CD4-positive, CD25-positive, alpha-beta regulatory T cell (primary cell): Measurements from ENCODE around the gene PALD1. TPM values are rescaled to one million over a fixed set of nuclear protein-coding genes. Genes with fewer than 3 reads are reported as not detected.

Source experiments
- ATAC-seq, 2 donors: fragments of 150-1000 bp; cut with Tn5 transposase; one replicate each; pipeline ENCODE4 v1.10.0; 2021; ENCODE audit warnings: low read depth in 2 of 2, moderate number of reproducible peaks in 2 of 2, moderate library complexity in 1 of 2
- DNase-seq, 3 donors: peaks; one replicate each; pipeline versions ENCODE4 v3.0.0 to v3.0.0-alpha.2; 2012 to 2022; ENCODE audit warnings: mixed read lengths in 1 of 3
- H3K27ac ChIP-seq: one replicate; pipeline ENCODE4 v1.7.0; 2013; ENCODE audit warnings: mild to moderate bottlenecking, low read length; ENCODE audit not compliant: insufficient read depth, poor library complexity, severe bottlenecking
- H3K27me3 ChIP-seq: one replicate; pipeline ENCODE4 v1.7.0; 2013; ENCODE audit warnings: low read length; ENCODE audit not compliant: control insufficient read depth, insufficient read depth
- H3K36me3 ChIP-seq: one replicate; pipeline ENCODE4 v1.7.0; 2013; ENCODE audit warnings: mild to moderate bottlenecking, low read length, moderate library complexity; ENCODE audit not compliant: control insufficient read depth, insufficient read depth
- H3K4me1 ChIP-seq: 2 replicates; pipeline ENCODE4 v1.7.0; 2013; ENCODE audit warnings: mild to moderate bottlenecking, low read length; ENCODE audit not compliant: insufficient read depth, control insufficient read depth, poor library complexity, severe bottlenecking
- H3K4me3 ChIP-seq: one replicate; pipeline ENCODE4 v1.7.0; 2013; ENCODE audit warnings: low read depth, mild to moderate bottlenecking, low read length, moderate library complexity
- H3K9me3 ChIP-seq, 2 experiments: 1 replicate in 1 of 2; 2 replicates in 1 of 2; pipeline ENCODE4 v1.7.0; 2013; ENCODE audit warnings: low read length in 2 of 2, mild to moderate bottlenecking in 1 of 2, moderate library complexity in 1 of 2; ENCODE audit not compliant: control insufficient read depth in 2 of 2
- H3K27ac Mint-ChIP-seq, 3 donors: one replicate each; pipeline ENCODE4 v1.8.0; 2020 to 2022; ENCODE audit warnings: mild to moderate bottlenecking in 3 of 3, mixed read lengths in 3 of 3, moderate library complexity in 2 of 3
- H3K27me3 Mint-ChIP-seq: one replicate; pipeline ENCODE4 v1.8.0; 2022; ENCODE audit warnings: mild to moderate bottlenecking, mixed read lengths
- H3K36me3 Mint-ChIP-seq: one replicate; pipeline ENCODE4 v1.8.0; 2020; ENCODE audit warnings: mixed read lengths
- H3K4me1 Mint-ChIP-seq, 4 donors: one replicate each; pipeline ENCODE4 v1.8.0; 2020 to 2022; ENCODE audit warnings: mixed read lengths in 4 of 4, mild to moderate bottlenecking in 1 of 4
- H3K4me3 Mint-ChIP-seq, 4 donors: one replicate each; pipeline ENCODE4 v1.8.0; 2020 to 2022; ENCODE audit warnings: mild to moderate bottlenecking in 4 of 4, mixed read lengths in 4 of 4, moderate library complexity in 3 of 4
- H3K9me3 Mint-ChIP-seq, 7 donors: one replicate each; pipeline ENCODE4 v1.8.0; 2020 to 2022; ENCODE audit warnings: mixed read lengths in 7 of 7, mild to moderate bottlenecking in 3 of 7, moderate library complexity in 2 of 7
- polyA plus RNA-seq, 4 donors: library from polyadenylated mRNA; unstranded; fragments of 300-500 nt; fragmentation: Illumina TruSeq; gene quantifications; one replicate each; pipeline ENCODE4 v1.2.3, GENCODE V29; 2021
- total RNA-seq: library from RNA; stranded (reverse); gene quantifications from one replicate; pipeline ENCODE4 v1.2.3, GENCODE V29; 2022

Gene PALD1
- total and polyA plus RNA-seq, 5 donors from 2014 or later = not detected

DNA sequence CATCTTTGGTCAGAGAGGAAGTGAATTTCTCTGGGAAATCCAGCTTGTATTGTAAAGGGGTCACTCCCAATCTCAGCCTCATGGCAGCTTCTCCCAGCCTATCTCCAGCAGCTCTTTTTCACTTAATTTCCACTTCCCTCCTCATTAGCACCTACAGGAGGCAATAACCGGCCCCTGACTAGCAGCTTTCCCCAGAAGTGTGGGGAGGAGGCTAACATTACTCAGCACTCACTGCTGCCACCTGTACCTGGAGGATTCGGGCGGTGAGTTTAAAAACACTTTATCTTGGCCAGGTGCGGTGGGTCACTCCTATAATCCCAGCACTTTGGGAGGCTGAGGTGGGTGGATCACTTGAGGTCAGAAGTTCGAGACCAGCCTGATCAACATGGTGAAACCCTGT is 40.8 kb upstream of the PALD1 start:
- Histone ChIP-seq H3K27ac (no peak overlapping the region), H3K4me1 (peaks cover 30% of the 10 kb centered on the region), H3K9me3 (no peaks in the 10 kb centered on the region), H3K4me3 (no peak overlapping the region), H3K36me3 (no peaks in the 10 kb centered on the region), H3K27me3 (peaks cover 19% of the 10 kb centered on the region)
- peaks cover 5 to 50% (median 20%) of the 10 kb centered on the region in 4 donors for H3K4me1 Mint-ChIP-seq
- ATAC-seq (no peak), DNase-seq (no peak)
- peaks cover 6% of the 10 kb centered on the region for H3K36me3 Mint-ChIP-seq
- H3K27ac Mint-ChIP-seq = no peak overlapping the region
- H3K4me3 Mint-ChIP-seq = no peak overlapping the region
- H3K9me3 Mint-ChIP-seq = peaks cover 0 to 2% (median 0%) of the 10 kb centered on the region in 7 donors
- peaks cover 40% of the 10 kb centered on the region for H3K27me3 Mint-ChIP-seq

DNA sequence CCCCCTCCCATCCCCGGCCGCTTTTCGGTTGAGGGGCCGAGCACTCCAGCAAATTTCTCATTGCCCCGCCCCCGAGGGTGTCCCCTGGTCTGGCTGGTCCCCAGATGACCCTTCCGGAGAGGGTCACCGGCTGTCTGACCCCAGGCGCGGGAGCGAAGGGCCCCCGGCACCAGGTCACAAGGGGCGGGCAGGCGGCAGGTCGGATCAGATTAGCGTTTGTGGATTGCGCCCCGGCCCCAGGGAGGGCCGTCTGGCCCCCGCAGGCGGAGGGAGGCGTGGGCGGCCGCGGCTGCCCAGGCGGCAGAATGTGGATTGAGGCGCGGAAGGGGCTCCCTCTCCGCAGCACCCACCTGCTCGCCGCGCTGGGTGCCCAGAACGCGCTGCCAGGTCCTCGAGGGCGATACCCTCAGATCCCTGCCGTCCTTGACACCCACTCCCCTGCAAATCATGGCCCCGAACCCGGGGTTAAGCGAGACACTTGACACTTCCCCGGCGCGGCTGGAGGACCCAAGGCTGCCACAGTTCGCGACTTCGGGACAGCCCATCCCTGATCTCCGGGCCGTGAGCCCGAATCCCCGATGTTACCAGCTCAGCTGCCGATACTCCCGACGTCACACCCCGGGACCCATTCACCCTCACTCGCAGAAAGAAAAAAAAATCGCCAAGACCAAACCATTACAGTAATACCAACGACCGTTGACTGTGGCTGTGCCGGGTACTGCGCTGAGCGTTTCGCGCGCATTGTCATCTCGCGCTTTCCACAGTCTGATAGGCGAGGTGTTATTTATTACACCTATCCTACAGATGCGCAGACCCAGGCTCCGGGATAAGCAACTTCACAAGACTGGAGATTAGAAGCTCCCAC is 38.0 kb upstream of the PALD1 start:
- peaks cover 0 to 2% (median 0%) of the 10 kb centered on the region in 7 donors for H3K9me3 Mint-ChIP-seq
- no peaks in the 10 kb centered on the region for H3K9me3 ChIP-seq
- peak overlapping the region in 2 of 3 donors; percentile 54 to 72 for H3K27ac Mint-ChIP-seq
- peaks cover 2% of the 10 kb centered on the region for H3K36me3 Mint-ChIP-seq
- H3K27ac ChIP-seq = no peak overlapping the region
- H3K4me3 Mint-ChIP-seq = peak overlapping the region; percentile 78 to 88 (median 86)
- peak in 1 of 2 donors; percentile 28 for ATAC-seq
- peaks cover 22% of the 10 kb centered on the region for H3K27me3 ChIP-seq
- no peaks in the 10 kb centered on the region for H3K36me3 ChIP-seq
- peaks cover 3 to 26% (median 9%) of the 10 kb centered on the region in 4 donors for H3K4me1 Mint-ChIP-seq
- peak in 1 of 3 donors; percentile 26 for DNase-seq
- H3K4me3 ChIP-seq = peak overlapping the region; percentile 37
- peaks cover 50% of the 10 kb centered on the region for H3K27me3 Mint-ChIP-seq
- peaks cover 17% of the 10 kb centered on the region for H3K4me1 ChIP-seq

GRCh38 chr10:70441161-70441894 is 37.2 kb upstream of the PALD1 start, which contains the start of gene NODAL:
Gene NODAL, minus strand, starts transcription at chr10:70441681. Its CDS starts 14 bp downstream, at chr10:70441667.
- H3K36me3 Mint-ChIP-seq = no peaks in the 10 kb centered on the region
- ATAC-seq (peak in 1 of 2 donors; percentile 53), DNase-seq (peak in 1 of 3 donors; percentile 14)
- Histone ChIP-seq H3K9me3 (no peaks in the 10 kb centered on the region), H3K36me3 (no peaks in the 10 kb centered on the region), H3K27ac (no peak within 1 kb of the TSS), H3K27me3 (peaks cover 22% of the 10 kb centered on the region), H3K4me1 (peaks cover 17% of the 10 kb centered on the region), H3K4me3 (peak within 1 kb of the TSS; percentile 37)
- H3K9me3 Mint-ChIP-seq = peaks cover 0 to 2% (median 0%) of the 10 kb centered on the region in 7 donors
- peaks cover 3 to 26% (median 9%) of the 10 kb centered on the region in 4 donors for H3K4me1 Mint-ChIP-seq
- peak within 1 kb of the TSS in 2 of 3 donors; percentile 54 to 72 for H3K27ac Mint-ChIP-seq
- H3K4me3 Mint-ChIP-seq = peak within 1 kb of the TSS; percentile 78 to 88 (median 86)
- H3K27me3 Mint-ChIP-seq = peaks cover 53% of the 10 kb centered on the region

GRCh38 chr10:70441895-70442309 is 36.7 kb upstream of the PALD1 start:
- H3K9me3 Mint-ChIP-seq = peaks cover 0 to 2% (median 0%) of the 10 kb centered on the region in 7 donors
- ATAC-seq (no peak), DNase-seq (no peak)
- no peaks in the 10 kb centered on the region for H3K9me3 ChIP-seq
- H3K4me1 ChIP-seq = peaks cover 17% of the 10 kb centered on the region
- no peaks in the 10 kb centered on the region for H3K36me3 ChIP-seq
- H3K4me3 ChIP-seq = no peak overlapping the region
- peaks cover 52% of the 10 kb centered on the region for H3K27me3 Mint-ChIP-seq
- no peak overlapping the region for H3K27ac ChIP-seq
- H3K27ac Mint-ChIP-seq = no peak overlapping the region
- H3K36me3 Mint-ChIP-seq = no peaks in the 10 kb centered on the region
- peaks cover 22% of the 10 kb centered on the region for H3K27me3 ChIP-seq
- peaks cover 3 to 22% (median 9%) of the 10 kb centered on the region in 4 donors for H3K4me1 Mint-ChIP-seq
- H3K4me3 Mint-ChIP-seq = peak overlapping the region in 2 of 4 donors; percentile 29 to 41

- no peak for DNase-seq
- no peak overlapping the region for H3K27ac Mint-ChIP-seq
- H3K4me3 ChIP-seq = no peak overlapping the region
- H3K27me3 ChIP-seq = peaks cover 22% of the 10 kb centered on the region
- H3K27me3 Mint-ChIP-seq = peaks cover 49% of the 10 kb centered on the region
- ATAC-seq = no peak
- H3K4me3 Mint-ChIP-seq = peak overlapping the region in 3 of 4 donors; percentile 22 to 70 (median 24)
- H3K27ac ChIP-seq = no peak overlapping the region
- H3K9me3 Mint-ChIP-seq = peaks cover 0 to 2% (median 0%) of the 10 kb centered on the region in 7 donors
- H3K4me1 Mint-ChIP-seq = peaks cover 3 to 22% (median 9%) of the 10 kb centered on the region in 4 donors
- no peaks in the 10 kb centered on the region for H3K9me3 ChIP-seq
- H3K4me1 ChIP-seq = peaks cover 17% of the 10 kb centered on the region
- no peaks in the 10 kb centered on the region for H3K36me3 ChIP-seq
- H3K36me3 Mint-ChIP-seq = no peaks in the 10 kb centered on the region
Observed at GRCh38 chr10:70442332-70442988, 36.1 kb upstream of the PALD1 start.

- H3K4me3 ChIP-seq = no peak overlapping the region
- H3K27ac ChIP-seq = no peak overlapping the region
- H3K9me3 ChIP-seq = no peaks in the 10 kb centered on the region
- peaks cover 0 to 2% (median 0%) of the 10 kb centered on the region in 7 donors for H3K9me3 Mint-ChIP-seq
- H3K36me3 Mint-ChIP-seq = no peaks in the 10 kb centered on the region
- H3K36me3 ChIP-seq = no peaks in the 10 kb centered on the region
- H3K4me1 ChIP-seq = peaks cover 17% of the 10 kb centered on the region
- no peak overlapping the region for H3K4me3 Mint-ChIP-seq
- H3K27ac Mint-ChIP-seq = no peak overlapping the region
- peaks cover 44% of the 10 kb centered on the region for H3K27me3 Mint-ChIP-seq
- ATAC-seq = no peak
- H3K4me1 Mint-ChIP-seq = peaks cover 3 to 18% (median 9%) of the 10 kb centered on the region in 4 donors
- no peak for DNase-seq
- H3K27me3 ChIP-seq = peaks cover 13% of the 10 kb centered on the region
Observed at GRCh38 chr10:70444744-70445143, 33.8 kb upstream of the PALD1 start.
